NCI-H1417 (cell line): ENCODE measurements around the gene ALDH1L1.

Source experiments
- DNase-seq, 3 experiments: peaks; one replicate each; lab custom pipeline; 2025; lab: John Stamatoyannopoulos, UW

The ALDH1L1 gene

DNA sequence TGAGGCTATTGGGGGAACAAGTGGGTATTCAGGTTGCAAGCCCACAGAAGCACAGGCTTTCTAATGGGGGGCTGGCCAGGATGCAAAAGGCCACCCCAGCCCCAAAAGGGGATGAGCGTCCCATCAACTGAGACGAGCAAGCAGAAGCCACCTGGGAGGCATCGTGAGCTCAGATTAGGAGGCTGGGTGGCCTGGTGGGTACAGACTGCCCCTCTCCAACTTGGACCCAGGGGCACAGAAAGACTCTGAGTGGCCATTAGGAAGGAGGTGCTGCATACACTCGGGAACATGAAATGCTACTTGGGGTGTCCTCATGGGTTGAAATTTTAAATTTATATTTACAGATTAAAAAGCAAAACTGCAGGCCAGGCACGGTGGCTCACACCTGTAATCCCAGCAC, 125.5 kb downstream of the ALDH1L1 start:
- DNase-seq: no peak

DNA sequence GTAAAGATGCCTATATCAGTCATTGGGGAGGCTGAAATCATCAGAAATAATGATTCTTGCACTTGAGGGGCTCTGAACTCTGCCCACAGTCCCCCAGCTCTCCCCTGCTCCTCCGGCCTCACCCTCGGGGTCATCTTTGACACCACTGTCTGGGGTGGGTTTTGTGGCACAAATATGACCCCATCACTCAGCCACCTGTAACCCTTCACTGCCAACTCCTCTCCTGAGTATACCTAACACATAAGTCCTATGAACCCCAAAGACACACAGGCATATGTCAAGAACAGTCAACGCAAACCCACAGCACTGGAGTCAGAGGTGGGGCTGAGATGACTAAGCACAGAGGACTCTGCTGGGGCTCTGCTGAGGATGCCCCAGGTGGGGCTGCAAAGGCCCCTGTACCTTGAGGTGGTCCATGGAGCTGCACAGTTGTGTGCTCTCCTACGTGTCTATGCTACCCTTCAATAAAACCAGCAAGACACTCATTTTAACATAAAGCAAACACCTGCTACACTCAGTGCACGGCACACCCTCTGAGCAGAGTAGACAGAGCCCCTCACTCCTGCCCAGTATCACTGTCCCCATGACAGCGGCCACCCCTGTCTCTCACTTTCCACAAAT, 126.3 kb downstream of the ALDH1L1 start:
- no peak for DNase-seq
